Measurements from ENCODE around the gene LGALS7B. TPM values are rescaled to one million over a fixed set of nuclear protein-coding genes. Genes with fewer than 3 reads are reported as not detected.
"Not testable (repeated sequence)": the region's sequence is repeated elsewhere in the genome, so short reads cannot be mapped to it uniquely, and the experiment has no call there.

Gene LGALS7B
- total RNA-seq, 2 donors from 2014 or later, result 3.8 to 9.8 TPM

DNA sequence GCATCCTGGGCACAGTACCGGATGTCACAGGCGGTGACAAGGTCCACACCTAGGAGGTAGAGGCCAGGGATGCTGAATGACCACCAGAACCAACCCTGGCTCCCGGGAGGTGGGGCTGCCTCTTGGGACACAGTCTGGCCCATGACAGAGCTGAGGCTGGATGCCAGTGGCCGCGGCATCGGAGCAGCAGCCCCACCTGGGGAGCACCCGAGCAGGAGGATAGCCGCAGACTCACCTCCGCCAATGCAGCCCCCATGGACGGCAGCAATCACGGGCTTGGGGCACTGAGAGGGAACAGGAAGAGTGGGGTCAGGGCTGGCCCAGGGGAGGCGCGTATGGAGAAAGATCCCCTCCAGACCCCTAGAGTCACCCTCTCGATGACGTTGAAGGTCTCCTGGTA is 28.1 kb downstream of the LGALS7B start:
- Histone ChIP-seq H3K9me3 (no peaks in the 10 kb centered on the region), H3K4me3 (no peak overlapping the region), H3K4me1 (replicated peaks) (no peaks in the 10 kb centered on the region), H3K36me3 (peaks cover 0 to 16% of the 10 kb centered on the region in 2 donors), H3K27ac (no peak overlapping the region), H3K27me3 (replicated peaks; ENCODE audit: insufficient read depth) (no peaks in the 10 kb centered on the region)
- 92% methylated on average over 15 of the region's 15 CpGs for WGBS
- intact Hi-C loops (cut with DNase I), result no loop called here
- no peak for DNase-seq (ENCODE audit: low spot score)
- TF ChIP-seq, protein P1, sequence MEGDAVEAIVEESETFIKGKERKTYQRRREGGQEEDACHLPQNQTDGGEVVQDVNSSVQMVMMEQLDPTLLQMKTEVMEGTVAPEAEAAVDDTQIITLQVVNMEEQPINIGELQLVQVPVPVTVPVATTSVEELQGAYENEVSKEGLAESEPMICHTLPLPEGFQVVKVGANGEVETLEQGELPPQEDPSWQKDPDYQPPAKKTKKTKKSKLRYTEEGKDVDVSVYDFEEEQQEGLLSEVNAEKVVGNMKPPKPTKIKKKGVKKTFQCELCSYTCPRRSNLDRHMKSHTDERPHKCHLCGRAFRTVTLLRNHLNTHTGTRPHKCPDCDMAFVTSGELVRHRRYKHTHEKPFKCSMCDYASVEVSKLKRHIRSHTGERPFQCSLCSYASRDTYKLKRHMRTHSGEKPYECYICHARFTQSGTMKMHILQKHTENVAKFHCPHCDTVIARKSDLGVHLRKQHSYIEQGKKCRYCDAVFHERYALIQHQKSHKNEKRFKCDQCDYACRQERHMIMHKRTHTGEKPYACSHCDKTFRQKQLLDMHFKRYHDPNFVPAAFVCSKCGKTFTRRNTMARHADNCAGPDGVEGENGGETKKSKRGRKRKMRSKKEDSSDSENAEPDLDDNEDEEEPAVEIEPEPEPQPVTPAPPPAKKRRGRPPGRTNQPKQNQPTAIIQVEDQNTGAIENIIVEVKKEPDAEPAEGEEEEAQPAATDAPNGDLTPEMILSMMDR (IDR thresholded peaks at IDR 0.05), result no peak
- no peak for TF ChIP-seq POLR2A (IDR thresholded peaks at IDR 0.05)
- no peak for TF ChIP-seq POLR2AphosphoS5 (IDR thresholded peaks at IDR 0.05)

DNA sequence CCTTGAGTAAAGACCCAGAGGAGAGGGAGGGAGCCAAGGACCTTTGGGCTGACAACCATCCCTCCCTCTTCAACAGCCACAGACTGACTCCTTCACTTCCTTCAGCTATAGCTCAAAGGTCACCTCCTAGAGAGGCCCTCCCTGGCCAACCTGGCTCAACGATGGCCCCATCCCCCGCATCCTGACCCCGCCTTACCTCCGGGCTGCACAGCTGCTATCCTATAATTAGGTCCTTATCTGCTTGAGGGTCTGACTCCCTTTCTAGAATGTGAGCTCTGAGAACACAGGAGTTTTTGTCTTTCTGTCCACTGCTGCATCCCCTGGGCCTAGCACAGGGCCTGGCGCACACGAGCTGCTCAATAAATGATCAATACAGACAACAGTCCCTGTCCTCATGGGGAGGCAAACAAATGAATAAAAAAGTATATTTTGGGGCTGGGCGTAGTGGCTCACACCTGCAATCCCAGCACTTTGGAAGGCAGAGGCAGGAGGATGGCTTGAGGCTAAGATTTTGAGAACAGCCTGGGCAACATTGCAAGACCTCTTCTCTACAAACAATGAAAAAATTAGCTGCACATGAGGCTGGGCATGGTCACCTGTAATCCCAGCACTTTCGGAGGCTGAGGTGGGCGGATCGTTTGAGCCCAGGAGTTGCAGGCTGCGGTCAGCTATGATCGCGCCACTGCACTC is 30.4 kb downstream of the LGALS7B start:
- Histone ChIP-seq H3K36me3 (peaks cover 0 to 22% of the 10 kb centered on the region in 2 donors), H3K4me1 (replicated peaks) (no peaks in the 10 kb centered on the region), H3K27me3 (replicated peaks; ENCODE audit: insufficient read depth) (no peaks in the 10 kb centered on the region), H3K27ac (no peak overlapping the region), H3K9me3 (no peaks in the 10 kb centered on the region), H3K4me3 (no peak overlapping the region)
- intact Hi-C loops (cut with DNase I), result no loop called here
- TF ChIP-seq POLR2AphosphoS5 (IDR thresholded peaks at IDR 0.05), result no peak
- TF ChIP-seq POLR2A (IDR thresholded peaks at IDR 0.05), result no peak
- TF ChIP-seq, protein P1 (IDR thresholded peaks at IDR 0.05), result no peak
- 88% methylated on average over 13 of the region's 13 CpGs for WGBS
- no peak for DNase-seq (ENCODE audit: low spot score)

DNA sequence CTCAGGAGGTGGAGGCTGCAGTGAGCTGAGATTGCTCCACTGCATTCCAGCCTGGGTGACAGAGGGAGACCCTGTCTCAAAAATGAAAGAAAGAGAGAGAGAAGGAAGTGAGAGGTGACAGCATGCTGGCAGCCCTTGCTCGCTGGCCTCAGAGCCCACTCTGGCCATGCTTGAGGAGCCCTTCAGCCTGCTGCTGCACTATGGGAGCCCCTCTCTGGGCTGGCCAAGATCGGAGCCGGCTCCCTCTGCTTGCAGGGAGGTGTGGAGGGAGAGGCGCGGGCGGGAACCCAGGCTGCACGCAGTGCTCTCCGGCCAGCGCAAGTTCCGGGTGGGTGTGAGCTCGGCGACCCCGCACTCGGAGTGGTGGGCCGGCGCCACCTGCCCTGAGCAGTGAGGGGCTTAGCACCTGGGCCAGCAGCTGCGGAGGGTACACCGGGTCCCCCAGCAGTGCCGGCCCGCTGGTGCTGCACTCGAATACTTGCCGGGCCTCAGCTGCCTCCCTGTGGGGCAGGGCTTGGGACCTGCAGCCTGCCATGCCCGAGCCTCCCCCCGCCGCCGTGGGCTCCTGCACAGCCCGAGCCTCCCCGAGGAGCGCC is 32.3 kb downstream of the LGALS7B start:
- DNase-seq (ENCODE audit: low spot score); H3K27me3 ChIP-seq (replicated peaks; ENCODE audit: insufficient read depth); H3K9me3 ChIP-seq; intact Hi-C loops (cut with DNase I); H3K36me3 ChIP-seq; H3K4me1 ChIP-seq (replicated peaks); H3K4me3 ChIP-seq; H3K27ac ChIP-seq: not testable (repeated sequence)
- 97% methylated on average over 18 of the region's 29 CpGs for WGBS

DNA sequence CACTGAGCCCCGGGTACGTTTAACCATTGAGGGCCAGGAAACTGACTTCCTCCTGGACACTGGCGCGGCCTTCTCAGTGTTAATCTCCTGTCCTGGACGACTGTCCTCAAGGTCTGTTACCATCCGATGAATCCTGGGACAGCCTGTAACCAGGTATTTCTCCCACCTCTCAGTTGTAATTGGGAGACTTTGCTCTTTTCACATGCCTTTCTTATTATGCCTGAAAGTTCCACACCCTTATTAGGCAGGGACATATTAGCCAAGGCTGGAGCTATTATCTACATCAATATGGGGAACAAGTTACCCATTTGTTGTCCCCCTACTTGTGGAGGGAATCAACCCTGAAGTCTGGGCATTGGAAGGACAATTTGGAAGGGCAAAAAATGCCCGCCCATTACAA is 36.9 kb downstream of the LGALS7B start:
- H3K36me3 ChIP-seq; H3K4me1 ChIP-seq (replicated peaks); H3K9me3 ChIP-seq; H3K27ac ChIP-seq; H3K4me3 ChIP-seq; intact Hi-C loops (cut with DNase I); DNase-seq (ENCODE audit: low spot score); H3K27me3 ChIP-seq (replicated peaks; ENCODE audit: insufficient read depth): not testable (repeated sequence)
- 84% methylated on average over 7 of the region's 7 CpGs for WGBS

DNA sequence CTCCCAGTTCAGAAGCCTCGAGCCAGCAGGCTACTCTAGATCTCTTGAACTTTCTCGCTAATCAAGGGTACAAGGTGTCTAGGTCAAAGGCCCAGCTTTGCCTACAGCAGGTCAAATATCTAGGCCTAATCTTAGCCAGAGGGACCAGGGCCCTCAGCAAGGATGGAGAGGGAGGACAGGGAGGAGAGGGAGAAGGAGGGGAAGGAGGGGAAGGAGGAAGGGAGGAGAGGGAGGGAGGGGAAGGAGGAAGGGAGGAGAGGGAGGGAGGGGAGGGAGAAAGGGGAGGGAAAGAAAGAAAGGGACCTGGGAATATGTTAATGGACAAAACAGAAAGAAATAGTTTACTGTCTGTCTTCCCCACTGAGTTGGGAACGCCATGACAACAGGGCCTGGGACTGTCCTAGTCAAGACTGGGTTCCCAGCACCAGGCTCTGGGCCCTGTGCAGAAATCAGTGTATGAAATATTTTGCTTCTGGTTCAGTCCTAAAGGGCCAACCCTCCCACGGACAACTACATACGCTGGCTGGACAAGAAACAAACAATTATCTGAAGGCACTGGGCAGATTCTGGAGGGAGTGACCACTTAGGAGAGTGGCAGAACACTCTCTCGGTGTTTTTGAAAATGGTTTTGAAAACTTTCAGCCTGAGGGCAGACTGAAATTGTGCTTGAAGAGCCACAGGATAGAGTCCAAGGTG is 38.0 kb downstream of the LGALS7B start:
- Histone ChIP-seq H3K4me3 (no peak overlapping the region), H3K36me3 (peaks cover 0 to 7% of the 10 kb centered on the region in 2 donors), H3K9me3 (no peaks in the 10 kb centered on the region), H3K27me3 (replicated peaks; ENCODE audit: insufficient read depth) (no peaks in the 10 kb centered on the region), H3K27ac (no peak overlapping the region), H3K4me1 (replicated peaks) (peaks cover 4% of the 10 kb centered on the region)
- 80% methylated on average over 6 of the region's 6 CpGs for WGBS
- TF ChIP-seq POLR2AphosphoS5 (IDR thresholded peaks at IDR 0.05), result no peak
- TF ChIP-seq, protein P1 (IDR thresholded peaks at IDR 0.05), result no peak
- no peak for TF ChIP-seq POLR2A (IDR thresholded peaks at IDR 0.05)
- DNase-seq (ENCODE audit: low spot score), result no peak
- intact Hi-C loops (cut with DNase I), result no loop called here

DNA sequence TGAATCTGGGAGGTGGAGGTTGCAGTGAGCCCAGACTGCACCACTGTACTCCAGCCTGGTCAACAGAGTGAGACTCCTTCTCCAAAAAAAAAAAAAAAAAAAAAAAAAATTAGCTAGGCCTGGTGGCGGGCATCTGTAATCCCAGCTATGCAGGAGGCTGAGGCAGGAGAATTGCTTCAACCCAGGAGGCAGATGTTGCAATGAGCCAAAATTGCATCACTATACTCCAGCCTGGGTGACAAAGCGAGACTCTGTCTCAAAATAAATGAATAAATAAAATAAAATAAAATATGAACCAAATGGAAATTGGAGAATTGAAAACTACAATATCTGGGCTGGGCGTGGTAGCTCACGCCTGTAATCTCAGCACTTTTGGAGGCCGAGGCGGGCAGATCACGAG is 40.2 kb downstream of the LGALS7B start:
- H3K9me3 ChIP-seq; DNase-seq (ENCODE audit: low spot score); intact Hi-C loops (cut with DNase I); H3K36me3 ChIP-seq; H3K27me3 ChIP-seq (replicated peaks; ENCODE audit: insufficient read depth); H3K4me3 ChIP-seq; H3K27ac ChIP-seq; H3K4me1 ChIP-seq (replicated peaks): not testable (repeated sequence)
- 95% methylated on average over 7 of the region's 7 CpGs for WGBS

All from prostate gland (tissue), 2 donors.